Left cardiac atrium (tissue), 4 donors: ENCODE data around the gene APBA1. TPM values are rescaled to one million over a fixed set of nuclear protein-coding genes. Genes with fewer than 3 reads are reported as not detected.
A peak's percentile ranks its signal among the peaks of the same experiment; 100 is the strongest.

Source experiments
- ATAC-seq, 2 donors: fragments of 200-7000 bp; cut with Tn5 transposase; one replicate each; pipeline ENCODE4 v1.9.1; 2020; ENCODE audit warnings: mild to moderate bottlenecking in 2 of 2, moderate library complexity in 2 of 2
- DNase-seq: peaks from one replicate; pipeline ENCODE4 v3.0.0-alpha.2; 2020
- intact Hi-C, 2 donors: fragments of 100-400 bp; cut with DNase I; formaldehyde crosslinking; loops; one replicate each; pipeline versions ENCODE4 v1.14.1 to v1.15.1; 2022 to 2023
- total RNA-seq, 2 donors: library from RNA; stranded (reverse); fragmentation: NEBNext Ultra II Directional; extraction: Animal tissue kit (Norgen Biotek cat#: 25700); gene quantifications; one replicate each; pipeline ENCODE4 v1.2.1, GENCODE V29; 2021
- donor health status: DM: no; HTN: yes; CAD: no.
- donor health status: DM: no; HTN: yes; CAD: no; lungs with severe emphysema.
- donor health status: DM: yes; HTN: yes; CAD: no.
- donor health status: Dilated cardiomyopathy.

Gene APBA1
- total RNA-seq, 2 donors from 2014 or later: 7.8 to 8.4 TPM

DNA sequence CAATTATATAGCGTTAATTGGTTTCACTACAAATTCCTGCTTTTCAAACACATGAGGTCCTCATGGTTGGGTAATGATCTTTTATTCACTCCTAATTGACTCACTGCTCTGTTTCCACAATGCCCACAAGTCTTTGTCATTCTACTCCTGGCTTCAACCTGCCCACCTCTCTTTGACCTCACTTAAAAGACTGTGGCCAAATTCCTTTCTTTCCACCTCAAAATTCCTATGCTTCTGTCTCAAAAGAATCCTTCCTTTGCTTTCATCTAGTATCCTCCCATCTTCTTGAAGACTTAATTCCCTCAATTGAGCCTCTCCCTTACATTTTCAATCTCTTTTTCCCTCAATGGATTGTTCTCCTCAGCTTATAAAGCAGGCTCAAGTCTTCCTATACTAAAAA, 4.9 kb downstream of the APBA1 start:
- intact Hi-C loops: no loop called here
- no peak for DNase-seq
- ATAC-seq: no peak

DNA sequence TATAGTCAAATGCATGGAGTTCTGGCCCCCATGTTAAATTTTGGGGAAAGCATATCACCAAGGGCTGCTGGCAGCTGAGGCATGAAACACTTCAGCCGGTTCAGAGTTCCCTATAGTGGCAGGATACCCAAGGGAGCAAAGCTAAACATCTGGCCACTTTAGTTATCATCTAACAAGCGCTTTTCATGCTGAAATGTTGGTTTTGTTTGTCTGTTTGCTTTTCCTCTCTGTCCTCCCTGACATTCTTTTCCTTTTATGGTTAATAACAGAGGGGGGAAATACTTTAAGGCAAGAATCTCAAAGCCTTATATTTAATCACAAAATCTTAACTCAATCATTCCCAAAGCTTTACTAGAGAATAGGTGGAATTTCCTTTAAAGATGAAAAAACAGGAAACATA, 11.9 kb downstream of the APBA1 start:
- intact Hi-C loops: no loop called here
- ATAC-seq (no peak), DNase-seq (no peak)

DNA sequence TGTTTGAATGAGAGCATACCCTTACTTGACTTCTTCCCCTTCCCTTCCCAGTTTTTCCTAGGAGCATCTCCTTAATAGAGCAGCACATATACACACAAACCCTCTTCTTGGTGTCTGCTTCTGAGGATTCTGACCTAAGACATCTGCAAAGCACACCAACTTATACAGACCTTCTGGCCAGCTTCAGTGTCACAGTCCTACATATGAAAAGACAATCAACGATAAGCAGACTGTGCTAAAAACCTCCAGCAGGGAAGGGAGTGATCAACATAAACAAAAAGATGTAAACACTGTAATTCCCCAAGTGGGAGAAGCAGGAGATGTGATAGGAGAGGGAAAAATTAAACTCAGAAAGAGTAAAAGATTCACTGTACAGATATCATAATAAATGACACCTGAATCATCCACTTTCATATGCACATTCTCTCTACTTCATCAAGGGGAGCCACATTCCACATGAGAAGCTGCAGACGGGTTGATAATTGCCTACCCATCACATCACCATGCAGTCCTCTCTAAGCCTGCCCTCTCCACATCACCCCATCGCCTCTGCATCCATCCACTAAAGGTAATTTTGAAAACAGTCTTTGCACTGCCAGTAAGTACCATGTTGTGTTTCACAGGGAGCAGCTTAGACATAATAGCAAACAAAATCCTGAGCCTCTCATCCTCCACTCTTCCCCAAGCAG, 13.0 kb downstream of the APBA1 start:
- intact Hi-C loops: no loop called here
- ATAC-seq (no peak), DNase-seq (no peak)

DNA sequence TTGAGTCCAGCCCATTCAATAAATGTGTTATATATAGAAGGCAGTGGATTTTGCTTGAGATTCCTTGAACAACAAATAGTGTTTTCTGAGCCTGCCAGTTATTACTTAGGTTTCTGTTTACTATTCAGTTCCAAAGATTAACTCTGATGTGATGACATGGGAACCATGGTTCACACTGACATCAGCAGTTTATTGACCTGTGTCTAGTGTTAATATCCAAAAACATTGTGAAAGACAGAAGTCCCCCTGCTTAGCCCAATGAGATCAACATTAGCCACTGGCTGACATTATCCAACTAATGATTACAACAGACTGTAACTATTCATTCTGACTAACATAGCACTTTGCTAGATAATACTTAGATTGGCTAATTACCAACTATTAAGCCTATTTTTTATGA, 14.9 kb downstream of the APBA1 start:
- DNase-seq: no peak
- peak; percentile 27 to 41 for ATAC-seq
- intact Hi-C loops: no loop called here

DNA sequence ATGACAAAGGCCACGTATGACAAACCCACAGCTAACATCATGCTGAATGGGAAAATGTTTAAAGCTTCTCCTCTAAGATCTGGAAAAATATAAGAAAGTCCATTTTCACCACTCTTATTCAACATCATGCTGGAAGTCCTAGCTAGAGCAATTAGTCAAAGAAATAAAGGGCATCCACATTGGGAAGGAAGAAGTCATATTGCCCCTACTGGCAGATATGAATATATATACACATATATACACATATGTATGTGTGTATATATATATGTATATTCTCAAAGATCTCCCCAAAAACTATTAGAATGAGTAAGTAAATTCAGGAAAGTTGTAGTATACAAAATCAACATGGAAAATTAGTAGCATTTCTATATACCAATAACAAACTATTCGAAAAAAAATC, 17.1 kb downstream of the APBA1 start:
- no peak for ATAC-seq
- intact Hi-C loops: no loop called here
- no peak for DNase-seq

DNA sequence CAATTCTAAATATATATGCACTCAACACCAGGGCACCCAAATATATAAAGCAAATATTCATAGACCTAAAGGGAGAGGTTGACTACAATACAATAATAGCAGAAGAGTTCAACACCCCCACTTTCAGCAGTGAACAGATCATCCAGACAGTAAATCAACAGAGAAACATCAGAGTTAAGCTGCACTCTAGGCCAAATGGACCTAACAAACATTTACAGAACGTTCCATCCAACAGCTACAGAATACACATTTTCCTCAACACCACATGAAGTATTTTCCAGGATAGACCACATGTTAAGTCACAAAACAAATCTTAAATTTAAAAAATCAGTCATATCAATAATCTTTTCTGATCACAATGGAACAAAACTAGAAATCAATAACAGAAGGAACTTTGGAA, 18.9 kb downstream of the APBA1 start:
- DNase-seq (no peak), ATAC-seq (no peak)
- intact Hi-C loops: no loop called here

DNA sequence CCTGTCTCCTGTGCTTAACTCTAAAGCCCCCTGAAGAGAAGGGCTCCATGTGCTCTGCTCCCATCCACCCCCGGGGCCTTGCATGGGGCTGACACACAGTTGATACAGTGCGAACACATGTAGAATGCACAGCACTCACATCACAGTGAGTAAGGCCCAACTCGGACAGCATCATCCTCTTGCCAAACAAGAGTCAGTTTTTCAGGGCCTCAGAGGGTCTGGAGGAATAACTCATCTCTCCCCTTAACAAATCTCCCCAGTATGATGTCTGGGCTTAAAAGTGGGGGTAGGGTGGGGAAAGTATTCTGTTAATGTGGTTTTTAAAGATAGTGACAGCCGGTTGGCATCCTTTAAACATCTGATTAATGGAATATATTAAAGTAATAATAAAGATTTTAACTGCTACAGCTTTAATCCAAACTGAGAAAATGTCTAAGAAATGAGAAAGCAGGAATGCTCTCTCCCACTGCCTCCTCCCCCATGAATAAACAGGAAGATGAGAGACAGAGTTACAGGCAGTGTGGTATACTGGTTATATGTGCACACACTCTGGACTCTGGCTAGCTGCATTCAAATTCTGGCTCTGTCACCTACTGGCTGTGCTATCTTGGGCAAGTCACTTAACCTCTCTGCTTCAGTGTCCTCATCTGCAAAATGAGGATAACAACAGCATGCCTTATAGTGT, 22.5 kb downstream of the APBA1 start:
- intact Hi-C loops: no loop called here
- peak in 1 of 2 donors; percentile 43 for ATAC-seq
- DNase-seq: no peak

DNA sequence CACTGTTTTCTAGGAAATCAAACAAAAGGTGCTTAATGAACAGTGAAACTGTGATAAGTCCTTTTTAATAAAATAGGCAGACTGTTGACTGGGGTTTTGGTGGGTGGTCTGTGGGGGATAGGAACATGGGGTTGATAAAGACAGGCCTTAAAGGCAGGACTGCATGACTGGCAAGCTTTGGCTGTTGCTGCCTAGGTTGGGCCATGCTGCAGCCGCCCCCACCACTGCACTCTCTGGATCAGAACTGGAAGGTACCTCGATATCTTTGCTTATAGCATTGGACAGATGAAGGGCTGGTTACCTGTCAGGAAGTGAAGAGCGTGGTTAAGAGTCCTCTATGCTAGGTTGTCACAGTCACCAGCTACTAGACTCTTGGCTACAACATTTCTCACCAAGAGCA, 24.4 kb downstream of the APBA1 start:
- DNase-seq (no peak), ATAC-seq (no peak)
- intact Hi-C loops: no loop called here

DNA sequence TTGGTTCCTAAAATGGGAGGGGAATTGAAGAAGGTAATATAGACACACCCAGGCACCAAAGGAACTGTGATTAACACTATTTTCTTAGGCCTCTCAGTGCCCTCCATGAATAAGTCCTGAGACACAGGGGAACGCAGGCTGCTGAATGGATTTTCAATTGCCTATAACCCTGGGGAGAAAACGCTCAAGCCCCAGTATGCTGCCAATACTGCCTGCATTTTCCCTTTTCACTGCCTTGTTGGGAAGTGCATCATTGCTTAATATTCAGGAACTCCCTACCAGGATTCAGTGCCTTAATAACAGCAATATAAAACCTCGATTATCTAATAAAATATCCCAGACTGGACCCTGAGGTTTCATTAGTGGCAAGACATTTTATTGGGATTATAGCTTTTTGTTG, 25.4 kb downstream of the APBA1 start:
- no peak for ATAC-seq
- intact Hi-C loops: no loop called here
- DNase-seq: no peak

DNA sequence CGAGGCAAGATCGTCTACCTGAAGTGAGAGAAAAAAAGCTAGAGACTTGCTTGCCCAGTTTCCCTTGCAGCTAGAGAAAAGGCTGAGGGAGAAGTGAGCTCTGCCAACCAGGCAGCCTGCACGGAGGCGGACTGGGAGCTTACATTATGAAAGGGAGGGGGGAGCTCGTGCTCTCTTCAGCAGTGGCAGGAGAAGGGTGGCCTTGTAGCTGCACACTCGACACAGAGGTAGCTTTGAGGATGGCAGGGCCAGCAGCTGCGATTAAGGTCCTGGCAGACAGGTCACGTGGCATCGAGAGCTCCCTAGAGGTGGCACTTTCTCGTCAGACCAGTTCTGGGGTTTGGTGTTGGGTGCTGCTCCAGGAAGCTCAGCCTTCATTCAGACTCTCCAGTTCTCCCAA, 26.7 kb downstream of the APBA1 start:
- ATAC-seq (peak; percentile 47 to 60), DNase-seq (no peak)
- intact Hi-C loops: no loop called here

DNA sequence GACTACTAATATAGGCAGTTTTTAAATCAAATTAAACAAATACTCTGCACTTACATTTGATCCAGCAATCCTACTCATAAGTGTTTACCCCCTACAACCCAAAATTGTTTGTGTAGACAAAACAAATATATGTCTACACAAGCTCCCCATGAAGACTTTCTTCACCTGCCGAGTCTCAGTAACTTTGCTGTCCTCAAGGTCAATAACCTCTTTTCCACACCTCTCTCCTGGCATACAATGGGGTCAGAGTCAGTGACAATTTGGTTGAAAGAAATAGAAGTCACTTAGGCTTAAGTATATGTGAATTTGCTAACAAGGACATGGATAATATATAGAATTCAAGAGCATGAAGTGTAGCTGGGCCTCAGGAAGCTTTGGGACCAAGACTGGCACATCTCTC, 29.1 kb downstream of the APBA1 start:
- intact Hi-C loops: no loop called here
- DNase-seq: no peak
- ATAC-seq: no peak

DNA sequence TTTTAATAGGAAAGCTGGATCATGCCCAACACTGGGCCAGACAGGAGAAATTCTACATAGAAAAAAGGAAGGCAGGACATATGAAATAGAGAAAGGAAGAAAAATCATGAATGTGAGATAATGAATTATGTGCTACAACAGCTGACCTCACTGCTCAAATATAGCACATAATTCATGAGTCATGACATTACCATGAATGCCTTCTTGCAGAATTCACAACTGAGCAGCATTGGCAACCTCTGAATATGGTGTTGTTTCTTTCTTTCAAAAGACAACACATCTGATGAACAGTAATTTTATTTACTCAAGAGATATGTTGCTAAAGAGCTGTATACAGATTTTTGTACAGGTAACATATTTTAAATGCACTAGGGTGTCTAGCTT, 34.4 kb downstream of the APBA1 start:
- intact Hi-C loops: no loop called here
- peak in 1 of 2 donors; percentile 89 for ATAC-seq
- DNase-seq: no peak

DNA sequence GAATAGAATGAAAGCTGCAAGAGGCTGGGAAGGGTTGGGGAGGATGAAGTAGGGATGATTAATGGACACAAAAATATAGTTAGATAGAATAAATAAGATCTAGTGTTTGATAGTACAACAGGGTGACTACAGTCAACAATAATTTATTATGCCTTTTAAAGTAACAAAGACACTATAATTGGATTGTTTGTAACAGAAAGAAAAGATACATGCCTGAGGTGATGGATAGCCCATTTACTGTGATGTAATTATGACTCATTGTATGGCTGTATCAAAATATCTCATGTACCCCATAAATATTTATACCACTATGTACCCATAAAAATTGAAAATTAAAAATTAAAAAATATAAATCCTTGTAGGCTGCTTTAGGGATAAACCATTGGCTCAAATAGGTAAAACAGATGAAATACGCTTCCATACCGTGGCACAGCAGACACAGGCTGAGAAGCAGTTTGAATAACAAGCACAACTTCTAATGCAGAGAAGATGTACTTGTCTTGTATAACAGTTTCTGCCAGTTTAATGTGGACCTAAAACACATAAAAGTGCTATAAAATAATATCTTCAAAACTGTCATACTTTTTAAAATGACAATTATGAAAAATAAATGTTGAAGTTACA, 34.9 kb downstream of the APBA1 start:
- ATAC-seq: no peak
- no peak for DNase-seq
- intact Hi-C loops: no loop called here

DNA sequence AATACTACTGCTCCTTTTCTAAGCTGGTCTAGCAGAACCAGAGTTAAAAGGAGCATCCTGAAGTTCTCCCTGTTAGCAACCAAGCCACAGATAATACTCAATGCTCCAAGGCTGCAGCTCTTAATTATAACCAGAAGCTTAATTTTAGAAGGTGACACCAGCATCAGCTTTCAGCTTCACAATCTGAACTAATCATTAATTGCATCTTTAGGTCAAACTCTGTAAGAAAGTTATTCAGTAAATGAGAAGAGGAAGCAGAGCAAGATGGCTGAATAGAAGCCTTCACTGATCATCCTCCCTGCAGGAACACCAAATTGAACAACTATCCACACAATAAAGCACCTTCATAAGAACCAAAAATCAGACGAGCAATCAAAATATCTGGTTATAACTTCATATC, 38.5 kb downstream of the APBA1 start:
- DNase-seq: no peak
- intact Hi-C loops: no loop called here
- ATAC-seq: no peak

DNA sequence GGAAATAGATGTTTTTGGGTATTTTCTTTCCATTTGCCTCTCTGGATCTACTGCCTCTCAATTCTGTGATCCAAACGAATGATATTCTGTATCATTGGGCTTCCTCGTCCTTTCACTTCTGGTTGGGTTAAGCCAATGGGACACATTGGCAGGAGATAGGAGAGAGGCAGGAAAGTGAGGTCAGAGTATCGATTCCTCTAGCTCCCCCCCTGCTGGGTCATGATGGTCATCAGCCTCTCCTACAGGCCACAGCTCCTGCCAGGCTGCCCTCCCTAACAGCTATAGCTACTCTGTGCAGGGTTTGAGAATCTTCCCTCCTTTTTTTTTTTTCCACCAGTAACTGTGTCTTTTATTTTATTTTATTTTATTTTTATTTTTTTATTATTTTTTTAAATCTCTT, 39.4 kb downstream of the APBA1 start:
- DNase-seq: no peak
- no peak for ATAC-seq
- intact Hi-C loops: no loop called here

DNA sequence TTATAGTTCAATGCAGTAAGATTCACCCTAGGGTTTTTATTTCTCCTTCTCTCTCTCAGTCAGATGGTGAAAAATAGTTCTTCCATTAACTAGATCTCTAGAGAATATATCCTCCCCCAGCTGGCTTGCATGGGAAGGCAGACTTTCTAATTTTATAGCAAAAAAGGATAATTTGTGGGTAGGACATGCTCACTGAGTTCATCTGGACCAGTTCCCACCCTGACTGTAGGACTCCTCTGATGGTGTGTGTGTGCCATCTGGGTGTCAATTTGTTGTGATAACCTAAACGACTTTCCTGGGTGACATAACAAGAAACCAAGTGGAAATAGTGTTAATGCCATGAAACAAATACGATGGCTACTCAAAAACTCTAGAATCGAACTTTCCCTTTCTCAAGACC, 44.9 kb downstream of the APBA1 start:
- intact Hi-C loops: no loop called here
- ATAC-seq: no peak
- no peak for DNase-seq

DNA sequence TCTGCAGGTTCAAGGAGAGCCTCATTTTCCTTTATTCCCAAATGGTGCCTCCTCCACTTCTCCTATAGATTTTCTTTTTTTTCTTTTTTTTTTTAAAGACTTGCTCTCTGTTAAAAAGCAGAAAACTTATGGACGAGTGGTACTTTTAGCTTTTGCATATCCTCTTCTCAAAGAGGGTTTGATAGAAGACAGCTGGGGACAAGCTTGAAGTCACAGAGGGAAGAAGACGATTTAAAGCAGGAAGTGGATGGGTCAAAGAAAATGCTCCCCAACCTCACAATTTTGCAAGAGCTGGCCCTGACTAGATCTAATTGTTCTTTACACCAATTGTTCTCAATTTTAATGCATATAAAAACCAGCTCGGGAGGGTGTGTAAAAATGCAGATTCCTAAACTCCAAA, 48.9 kb downstream of the APBA1 start:
- no peak for ATAC-seq
- no peak for DNase-seq
- intact Hi-C loops: no loop called here

DNA sequence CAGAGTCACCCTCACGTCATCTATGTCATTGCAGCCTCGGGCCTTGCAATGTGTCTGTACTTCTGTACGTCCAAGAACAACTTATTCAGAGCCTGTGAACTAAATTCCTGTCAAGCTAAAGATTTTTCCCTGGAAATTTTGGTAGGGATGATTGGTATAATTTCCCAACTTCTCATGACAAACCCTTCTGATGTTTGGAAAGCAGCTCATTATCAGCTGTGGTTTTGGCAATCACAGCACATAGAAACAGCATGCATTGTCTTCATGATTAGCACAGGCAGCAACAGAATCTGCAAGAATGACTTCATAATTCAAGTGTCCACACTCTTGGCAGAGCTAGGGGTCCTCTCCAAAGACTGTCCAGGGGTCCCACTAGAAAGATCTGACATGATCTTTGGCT, 49.5 kb downstream of the APBA1 start:
- ATAC-seq: peak; percentile 65 to 67

DNA sequence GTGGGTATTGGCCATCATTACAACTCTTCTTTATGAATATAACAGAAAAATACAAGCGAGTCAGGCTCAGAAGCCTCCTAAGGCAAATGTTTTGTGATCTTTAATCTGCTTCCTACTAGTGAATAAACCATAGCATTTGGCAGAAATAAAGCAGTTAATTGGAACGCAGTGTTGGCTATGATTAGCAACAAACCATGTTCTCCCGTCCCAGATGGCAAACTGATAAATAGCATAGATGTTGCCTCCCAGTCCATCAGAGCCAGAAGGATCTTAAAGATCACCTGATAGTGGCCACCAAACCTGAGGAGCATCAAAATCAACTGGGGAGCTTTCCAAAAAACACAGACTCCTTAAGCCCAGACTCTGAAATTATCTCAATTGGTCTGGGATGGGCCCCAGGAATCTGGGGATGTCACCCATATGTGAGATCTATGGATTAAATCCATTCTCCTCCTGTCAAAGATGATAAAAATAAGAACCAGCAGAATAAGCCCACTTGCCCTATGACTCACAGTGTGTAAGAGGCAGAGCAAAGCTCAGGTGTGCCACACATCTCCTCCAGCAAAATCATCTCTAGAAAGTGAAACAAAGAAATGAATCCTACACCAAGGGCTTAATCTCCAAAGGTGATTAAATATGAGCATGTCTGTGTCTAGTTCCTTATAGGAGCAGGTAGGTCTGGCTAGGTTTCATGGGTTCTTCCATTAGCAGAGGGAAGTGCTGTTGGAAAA, 50.3 kb downstream of the APBA1 start:
- DNase-seq (no peak), ATAC-seq (no peak)
- intact Hi-C loops: no loop called here

More for the DNA sequence above, 49.5 kb downstream of the APBA1 start:
- DNase-seq: no peak
- intact Hi-C loops: no loop called here

DNA sequence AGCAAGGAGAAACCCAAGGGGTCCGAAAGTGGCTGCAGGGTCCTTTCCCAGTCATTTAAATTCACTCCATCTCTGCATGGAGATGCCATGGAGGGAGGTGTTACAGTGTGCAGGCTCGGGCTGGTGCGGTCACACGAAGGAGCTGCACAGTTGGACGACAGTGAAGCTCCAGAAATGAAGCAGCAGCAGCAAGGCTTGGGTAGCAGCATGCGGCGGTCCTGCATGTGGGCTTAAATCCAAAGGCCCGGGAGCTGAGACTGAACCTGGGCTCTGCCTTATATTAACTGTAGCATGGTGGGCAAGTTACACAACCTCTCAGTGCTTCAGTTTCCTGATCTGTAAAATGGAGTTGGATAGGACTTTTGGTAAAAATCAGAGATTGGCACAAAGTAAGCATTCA, 51.4 kb downstream of the APBA1 start:
- intact Hi-C loops: no loop called here
- DNase-seq (no peak), ATAC-seq (no peak)
